Activated T-cell treated with anti-CD3 and anti-CD28 coated beads, Interleukin-2, amount 50 U/mL, for 48 hours (primary cell): ENCODE data around the gene ISG20L2.

Source experiments
- DNase-seq, 2 experiments: peaks; one replicate each; pipeline ENCODE4 v3.0.0-alpha.2; 2020

The ISG20L2 gene

DNA sequence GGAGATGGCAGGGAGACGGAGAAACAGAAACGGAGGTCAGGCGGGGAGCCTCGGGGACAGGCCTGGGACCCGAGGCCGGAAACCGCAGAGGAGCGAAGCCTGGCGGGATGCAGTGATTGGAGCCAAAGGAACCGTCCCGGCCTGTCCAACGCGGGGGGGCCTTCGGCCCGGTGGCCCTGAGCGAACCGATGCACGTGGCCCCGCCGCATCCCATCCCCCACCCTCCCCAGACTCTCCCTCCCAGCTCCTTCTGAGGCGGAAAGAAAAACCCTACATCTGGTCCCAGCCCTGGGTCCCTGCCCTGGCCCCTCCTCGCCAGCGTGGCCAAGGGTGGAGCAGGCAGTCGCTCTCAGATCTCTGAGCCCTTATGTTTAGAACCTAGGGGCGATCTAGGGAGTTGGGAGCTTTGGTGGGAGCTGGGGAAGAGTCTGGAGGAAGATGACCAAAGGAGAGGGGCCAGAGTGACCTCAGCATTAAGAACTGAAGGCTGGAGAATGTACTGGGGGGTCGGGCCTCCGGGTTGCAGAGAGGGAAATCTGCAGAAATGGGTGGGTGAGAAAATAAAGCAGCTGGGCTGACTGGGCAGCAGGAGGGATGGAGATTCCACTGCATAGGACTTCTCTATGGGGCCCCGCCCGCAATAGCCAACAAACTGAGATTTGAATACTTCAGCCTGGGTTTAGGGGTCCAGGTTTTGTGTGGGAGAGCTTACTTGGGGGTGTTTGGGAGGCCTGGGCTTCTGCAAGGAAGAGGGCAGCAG, 21.7 kb downstream of the ISG20L2 start:
- no peak for DNase-seq

DNA sequence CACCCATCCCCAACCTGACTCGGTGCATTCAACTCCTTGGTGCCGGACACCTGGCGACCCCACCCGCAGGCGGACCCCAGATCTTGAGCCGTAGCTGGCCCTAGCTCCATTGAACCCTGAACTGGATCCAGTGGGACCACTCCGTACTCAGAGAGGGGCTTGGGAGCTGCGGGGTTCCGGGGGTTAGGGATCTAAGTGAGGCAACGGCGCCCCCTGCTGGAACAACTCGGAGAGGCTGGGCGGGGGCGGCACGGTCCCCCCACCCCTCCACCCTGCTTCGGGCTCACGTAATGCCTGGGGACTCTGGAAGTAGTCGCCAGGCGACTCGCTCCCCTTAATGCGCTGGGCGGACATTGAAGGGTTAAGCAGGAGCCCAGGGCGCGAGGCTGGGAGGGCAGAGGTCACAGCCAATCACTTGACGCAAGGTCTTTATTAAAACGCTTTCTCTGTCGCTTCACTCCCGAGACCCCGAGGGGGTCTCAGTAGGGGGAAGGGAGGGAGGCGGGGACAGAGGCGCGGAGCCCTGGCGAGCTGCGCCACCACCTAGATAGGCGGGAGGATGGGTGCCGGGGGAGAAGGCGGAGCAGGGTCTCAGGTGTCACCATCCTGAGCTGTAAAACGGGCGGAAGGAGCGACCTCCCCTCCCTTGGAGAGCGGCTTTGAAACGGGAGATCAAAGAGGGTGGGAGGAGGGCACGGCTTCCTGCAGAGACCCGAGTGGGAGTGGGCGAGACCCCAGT, 22.5 kb downstream of the ISG20L2 start:
- peak; percentile 81 to 86 for DNase-seq

DNA sequence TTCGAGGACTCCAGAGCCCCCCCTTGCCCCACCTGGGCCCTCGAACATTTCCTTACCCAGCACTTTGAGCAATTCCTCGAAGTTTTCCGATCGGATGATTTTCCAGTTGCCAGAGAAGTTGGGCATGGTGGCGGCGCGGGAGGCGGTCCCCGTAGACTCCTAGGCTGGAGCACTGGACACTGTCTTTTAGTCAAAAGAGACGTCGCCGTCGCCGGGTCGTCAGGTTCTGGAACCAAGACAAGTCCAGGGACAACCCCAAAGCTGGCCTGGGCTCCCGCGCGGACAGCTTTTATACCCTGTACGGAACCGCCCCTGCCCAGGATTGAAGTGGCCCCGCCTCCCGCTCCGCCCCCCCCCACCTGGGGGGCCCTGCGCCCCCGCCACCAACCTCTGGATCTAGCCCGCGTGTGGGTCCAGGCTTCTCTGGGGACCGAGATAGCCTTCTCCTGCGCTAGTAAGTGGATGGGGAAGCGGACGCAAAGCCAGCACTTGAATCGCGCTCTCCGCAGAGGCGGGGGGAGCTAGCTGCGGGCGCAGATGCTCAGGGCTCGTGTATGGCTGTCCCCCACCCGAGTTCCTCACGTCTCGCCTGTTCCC, 23.1 kb downstream of the ISG20L2 start, which contains the start of gene CRABP2:
Gene CRABP2, minus strand, starts transcription at position 263 of the 597 bp plus-strand sequence. Its CDS starts 137 bp downstream, at position 126.
- DNase-seq: peak; percentile 61 to 62

DNA sequence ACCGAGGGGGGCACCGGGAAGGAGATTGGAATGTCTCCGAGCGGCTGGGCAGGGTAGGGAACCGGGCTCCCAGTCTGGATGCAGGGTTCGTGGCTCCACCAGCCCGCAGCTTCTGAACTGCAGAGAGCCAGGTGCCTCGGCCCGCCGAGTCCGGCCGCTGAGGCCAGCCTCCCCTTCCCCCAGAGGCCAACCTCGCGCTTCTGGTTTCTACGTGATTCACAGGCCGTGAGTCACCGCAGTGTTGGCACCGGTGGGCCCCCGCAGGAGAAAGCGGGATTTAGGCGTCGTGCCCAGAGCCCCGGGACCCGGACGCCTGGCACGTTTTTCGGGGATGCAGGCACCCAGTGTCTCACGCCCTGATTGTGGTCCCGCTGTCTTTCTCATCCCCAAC, 23.6 kb downstream of the ISG20L2 start:
- DNase-seq: peak; percentile 66 to 74

DNA sequence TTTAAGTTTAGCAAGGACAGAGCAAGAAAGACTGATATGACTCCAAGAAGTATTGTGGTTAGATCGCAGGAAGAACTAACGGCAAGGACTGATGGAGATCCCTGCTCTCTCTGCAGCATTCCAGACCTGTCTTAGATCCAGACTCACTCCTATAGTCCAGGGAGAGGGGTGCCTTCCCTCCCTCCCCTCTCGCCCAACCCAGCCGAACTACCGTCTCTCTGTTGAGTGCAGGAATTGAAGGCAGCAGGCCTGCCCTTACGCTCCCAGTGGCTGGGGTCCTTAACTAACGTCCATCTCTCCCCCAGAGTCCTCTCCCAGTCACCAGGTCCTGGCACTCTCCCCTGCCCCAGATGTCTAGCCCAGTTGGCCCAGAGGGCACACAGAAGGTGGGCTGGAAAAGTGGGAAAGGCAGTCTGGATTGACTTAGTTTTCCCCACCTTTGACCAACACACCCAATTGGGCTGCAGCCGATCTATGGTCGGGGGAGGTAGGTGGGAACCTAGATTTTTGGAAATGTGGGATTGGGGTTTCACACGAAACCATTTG, 24.3 kb downstream of the ISG20L2 start:
- no peak for DNase-seq

DNA sequence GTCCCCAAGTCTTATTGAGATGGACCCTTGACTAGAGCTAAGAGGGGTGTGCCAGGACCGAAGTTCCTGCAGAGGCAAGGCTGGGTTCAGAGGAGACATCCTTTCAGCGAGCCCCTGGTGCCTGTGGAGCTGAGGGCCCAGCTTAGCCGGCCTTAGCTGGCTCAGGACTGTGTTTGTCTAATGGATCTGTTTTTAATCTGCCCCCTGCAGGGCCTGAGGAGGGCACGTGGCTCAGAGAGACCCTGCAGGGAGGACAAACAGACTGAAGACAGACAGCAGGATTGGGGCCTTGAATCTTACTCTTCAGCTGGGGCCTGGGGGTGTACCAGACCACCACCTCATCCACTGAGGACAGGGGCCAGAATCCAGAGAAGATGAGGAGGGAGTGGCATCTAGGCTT, 24.8 kb downstream of the ISG20L2 start:
- DNase-seq: no peak

DNA sequence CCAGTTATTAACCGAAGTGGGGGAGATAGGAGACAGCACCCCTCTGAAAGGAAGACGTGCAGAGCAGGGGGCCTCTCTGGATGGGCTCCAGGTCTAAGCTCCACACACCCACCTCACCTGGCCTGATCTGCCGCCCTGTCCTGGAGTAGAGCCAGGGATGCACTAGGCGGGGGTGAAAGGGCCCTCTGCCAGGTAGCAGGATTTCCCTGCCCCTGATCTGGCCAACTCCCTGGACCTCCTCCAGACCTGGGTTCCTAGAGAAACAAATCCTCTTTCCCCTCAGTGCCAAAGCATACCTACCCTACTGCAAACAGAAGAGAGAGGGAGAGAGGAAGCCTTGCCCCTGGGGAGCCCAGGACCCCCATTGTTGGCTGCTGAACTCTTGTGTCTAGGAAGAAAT, 25.2 kb downstream of the ISG20L2 start:
- no peak for DNase-seq

DNA sequence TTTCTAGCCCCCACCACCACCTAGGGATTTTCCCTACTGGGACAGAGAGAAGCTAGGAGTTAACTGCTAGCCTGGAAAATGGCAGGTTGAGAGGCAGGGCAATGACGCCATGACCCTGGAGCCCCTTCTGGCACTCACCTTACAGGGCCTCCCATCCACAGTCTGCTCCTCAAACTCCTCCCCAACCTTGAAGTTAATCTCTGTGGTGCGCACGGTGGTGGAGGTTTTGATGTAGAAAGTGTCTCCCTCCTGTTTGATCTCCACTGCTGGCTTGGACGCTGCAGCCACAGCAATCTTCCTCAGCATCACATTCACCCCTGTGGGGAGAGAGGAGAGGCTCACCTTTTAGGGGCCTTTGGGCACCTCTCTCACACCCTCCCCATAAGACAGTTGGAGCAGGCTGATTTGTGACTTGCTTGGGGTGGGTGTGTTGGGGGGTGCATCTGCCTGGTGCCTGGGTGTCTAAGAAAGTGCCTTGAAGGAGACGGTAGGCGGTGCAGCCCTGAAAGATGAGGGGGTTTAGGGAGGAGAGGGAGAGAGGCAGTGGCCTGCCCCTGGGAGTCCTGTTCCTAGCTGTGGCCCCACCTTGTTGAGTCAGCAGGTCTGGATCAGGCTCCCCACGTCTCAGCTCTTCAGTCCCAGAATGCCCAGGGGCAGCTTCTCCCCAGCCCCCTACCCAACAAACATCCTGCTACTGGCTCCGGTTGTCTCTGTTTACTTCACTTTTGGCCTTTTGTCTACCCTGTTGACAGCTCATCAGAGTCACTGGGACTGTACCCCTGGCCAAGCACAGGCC, 27.6 kb downstream of the ISG20L2 start:
- DNase-seq: no peak

DNA sequence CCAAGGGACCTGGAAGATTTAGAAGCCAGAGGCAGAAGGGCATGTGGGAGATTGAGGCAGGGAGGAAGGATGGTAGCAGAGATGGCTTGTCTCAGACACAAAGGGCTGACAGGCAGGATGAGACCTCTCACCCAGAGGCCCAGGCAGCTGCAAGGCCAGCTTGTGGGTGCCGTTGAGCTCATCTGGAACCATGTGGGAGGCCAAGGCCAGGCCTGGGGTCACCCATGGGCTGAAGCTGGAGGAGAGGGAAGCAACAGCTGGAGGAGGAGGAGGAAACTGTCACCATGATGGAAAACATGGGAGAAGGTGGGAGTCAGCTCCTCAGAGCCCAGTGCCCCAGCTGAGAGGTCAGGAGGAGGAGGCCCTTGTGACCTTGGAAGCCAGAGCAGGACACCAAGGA, 29.6 kb downstream of the ISG20L2 start:
- DNase-seq: no peak

DNA sequence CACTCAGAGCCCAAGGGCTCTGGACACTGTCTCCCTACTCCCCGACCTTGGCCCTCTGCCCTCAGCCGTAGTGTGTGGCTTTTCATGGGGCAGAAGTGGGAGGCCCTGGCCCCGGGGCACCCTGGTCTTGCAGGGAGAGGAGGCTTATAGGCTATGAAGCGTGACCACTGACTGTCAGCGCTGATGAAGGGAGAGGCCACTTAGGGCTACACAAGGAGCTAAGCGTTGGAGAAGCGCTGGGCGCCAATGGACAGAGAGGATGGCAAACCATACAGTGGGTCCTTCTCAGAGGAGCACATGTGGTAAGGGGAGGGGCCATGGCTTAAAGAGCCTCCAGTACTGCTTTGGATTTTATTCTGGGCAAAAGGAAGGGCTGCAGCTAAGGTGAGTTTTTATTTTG, 31.1 kb downstream of the ISG20L2 start:
- no peak for DNase-seq

DNA sequence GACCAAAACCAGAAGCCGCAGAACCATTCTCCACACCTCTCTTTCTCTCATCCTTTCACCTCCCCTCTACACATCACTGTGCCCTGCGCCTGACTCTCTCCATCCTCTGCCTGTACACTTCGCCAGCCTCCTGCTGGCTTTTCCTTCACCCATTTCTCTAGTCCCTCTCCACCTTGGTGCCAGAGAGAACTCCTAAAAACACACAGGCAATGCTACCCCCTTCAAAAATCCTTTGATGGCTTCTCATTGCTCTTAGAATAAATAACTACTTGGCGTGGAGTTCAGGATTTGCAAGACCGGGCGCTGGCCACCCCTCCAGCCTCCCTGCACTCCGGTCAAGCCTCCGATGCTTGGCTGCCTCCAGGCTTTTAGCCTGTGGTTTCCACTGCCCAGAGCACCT, 31.8 kb downstream of the ISG20L2 start:
- DNase-seq: no peak

DNA sequence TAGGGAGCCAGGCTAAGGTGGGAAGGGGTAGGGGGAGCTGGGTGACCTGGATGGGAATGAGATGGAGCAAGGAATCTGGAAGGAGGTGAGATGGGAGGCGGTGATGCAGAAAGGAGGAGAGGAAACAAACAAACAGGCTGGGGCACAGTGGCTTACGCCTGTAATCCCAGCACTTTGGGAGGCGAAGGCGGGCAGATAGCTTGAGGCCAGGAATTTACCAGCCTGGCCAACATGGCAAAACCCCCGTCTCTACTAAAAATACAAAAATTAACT, 33.9 kb downstream of the ISG20L2 start:
- DNase-seq: no peak

DNA sequence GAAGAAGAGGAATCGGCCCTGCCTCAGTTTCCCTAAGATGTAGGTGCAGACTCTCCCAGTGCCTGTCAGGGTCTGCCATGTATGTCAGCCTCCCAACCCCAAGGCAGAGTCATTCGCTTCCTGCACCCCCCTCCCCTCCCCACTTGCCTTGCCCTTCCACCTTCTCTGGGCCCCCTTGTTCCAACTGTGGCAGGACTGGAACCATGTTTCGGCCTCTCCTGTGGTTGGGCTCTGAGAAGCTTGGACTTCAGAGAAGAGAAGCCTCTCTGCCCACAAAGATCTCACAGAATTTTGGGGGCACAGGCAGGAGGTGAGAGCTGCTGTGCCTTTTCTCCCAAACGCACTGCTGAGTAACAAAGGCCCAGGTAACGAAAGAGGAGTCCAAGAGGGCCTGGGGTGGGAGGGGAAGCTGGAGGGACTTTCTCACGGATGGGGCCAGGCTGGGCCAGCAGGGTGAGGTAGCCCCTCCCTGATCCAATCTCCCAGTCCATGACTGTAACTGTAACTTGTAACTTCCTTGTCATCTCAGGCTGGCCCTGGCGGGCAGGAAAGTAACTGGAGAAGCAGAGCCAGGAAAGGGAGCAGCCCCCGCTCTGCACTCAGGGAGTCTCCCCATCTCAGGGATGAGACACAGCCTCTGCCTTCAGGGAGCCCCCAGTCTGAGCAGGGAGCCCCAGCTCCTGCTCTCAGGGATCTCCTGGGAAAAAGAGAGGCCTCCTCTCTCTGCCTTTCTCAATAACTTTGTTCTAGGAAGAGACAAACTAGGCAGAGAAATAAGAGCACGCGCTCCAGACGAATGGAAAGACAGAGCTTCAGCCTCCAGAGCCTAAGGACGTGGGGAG, 34.5 kb downstream of the ISG20L2 start:
- DNase-seq: no peak

DNA sequence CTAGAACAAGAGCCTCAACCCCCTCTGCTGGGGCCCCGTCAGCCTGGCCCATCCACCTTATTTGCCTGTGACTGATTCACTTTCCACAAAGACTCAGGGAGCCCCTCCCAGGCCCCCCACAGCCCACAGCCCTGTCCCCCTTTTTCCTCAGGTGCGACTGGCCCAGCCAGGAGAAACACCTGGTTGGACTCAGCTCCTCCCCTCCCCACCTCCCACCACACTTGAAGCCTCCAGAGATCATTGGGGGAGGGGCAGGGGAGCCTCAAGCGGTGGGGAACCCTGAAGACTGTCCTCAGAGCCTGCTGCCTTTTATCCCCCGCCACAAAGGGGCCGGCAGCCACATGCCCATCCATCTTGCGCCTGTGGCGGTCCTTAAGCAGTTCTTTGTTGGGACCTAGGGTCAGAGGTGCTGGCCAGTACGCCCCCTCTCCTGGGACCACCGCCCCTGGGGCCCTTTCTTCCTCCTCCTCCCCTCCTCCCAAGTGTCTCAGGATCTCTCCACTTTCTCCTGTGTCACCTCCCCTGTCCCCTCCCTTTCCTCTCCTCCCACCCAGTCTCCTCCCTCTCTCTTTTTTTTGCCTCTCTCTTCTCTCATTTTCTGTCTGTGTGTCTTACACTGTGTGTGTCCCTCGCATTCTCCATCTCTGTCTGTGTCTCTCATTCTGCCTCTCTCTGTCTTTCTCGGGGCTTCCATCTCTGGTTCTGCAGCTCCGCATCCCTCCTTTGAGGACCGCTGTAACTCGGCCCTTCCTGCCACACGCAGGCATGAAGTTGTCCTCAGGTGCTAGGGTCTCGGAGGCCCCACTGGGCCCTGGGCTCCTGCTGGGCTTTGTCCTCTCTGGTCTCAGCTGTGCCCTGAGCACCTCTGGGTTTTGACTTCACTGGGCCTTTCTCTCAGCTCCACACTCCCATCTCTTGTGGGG, 35.4 kb downstream of the ISG20L2 start:
- DNase-seq: no peak

DNA sequence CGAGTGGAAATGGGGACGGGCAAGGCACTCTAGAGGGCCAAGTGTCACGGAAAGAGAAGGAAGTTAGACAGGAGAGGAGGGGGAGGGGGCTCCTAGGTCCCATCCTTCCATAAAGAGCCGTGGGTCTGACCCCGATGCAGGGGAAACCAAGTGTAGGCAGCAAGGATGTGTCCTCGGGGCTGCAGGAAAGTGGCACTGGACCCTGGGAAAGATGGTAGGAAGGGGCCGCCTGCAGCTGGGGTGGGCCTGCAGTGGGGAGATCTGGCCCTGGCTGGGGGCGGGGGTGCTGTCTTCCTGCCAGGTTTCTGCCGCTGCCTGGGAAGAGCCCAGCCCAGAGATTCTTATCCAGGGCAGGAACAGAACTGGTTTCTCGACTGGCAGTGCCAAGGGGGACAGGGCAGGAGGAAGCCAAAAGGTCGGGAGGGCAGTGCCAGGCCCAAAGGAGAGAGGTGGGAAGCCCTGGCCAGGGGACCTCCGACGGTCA, 36.1 kb downstream of the ISG20L2 start:
- no peak for DNase-seq

DNA sequence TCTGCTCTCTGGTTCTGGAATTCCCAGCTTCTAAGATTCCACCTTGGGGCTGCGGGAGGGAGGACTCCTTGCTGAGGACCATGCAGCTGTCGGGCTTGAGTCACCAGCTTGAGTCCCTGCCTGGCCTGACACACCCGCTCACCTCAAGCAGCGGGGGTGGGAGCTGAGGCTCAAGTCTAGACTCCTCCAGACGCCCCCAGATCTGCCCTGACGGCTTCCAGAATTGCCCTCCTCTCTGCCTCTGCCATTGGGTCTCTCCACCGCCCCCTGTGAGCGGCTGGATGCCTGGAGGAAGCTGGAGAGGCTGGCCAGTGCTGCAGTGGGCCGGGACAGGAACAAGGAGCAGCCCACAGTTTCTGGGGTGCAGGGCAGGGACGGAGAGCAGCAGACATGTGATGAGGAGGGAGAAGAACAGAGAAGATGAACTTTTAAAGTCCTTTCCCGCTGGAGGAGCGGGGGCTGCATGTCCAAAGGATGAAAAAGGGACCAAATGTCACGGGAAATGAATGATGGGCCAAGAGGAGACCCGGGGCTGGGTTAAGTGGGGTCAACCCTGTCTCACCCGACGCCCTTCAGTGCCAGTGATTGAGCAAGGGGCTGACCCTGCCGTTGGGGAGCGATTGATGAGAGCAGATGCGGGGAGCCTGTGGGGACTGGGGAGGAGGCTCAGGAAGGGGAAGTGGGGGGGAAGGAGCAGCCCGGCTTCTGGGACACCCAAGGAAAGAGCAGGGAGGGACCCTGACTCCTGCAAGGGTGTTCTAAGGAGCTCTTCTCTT, 36.7 kb downstream of the ISG20L2 start:
- no peak for DNase-seq

DNA sequence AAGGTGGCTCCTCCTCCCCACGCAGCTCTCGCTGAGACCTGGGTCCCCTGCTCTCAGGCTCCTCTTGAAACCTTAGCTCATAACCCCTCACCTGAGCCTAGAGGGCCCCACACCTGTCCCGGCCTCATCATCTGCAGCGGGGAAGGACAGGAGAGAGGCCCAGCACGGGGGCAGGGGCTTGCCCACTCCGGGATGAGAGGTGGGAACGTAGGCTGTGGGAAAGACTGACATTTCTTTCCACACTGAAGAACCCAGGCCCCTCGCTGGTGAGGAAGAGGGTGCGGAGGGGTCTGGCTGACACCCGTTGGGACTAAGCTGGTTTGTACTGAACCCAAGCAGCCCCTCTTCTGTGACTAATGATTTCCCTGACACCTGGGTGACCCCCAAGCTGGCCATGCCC, 37.4 kb downstream of the ISG20L2 start:
- DNase-seq: no peak

DNA sequence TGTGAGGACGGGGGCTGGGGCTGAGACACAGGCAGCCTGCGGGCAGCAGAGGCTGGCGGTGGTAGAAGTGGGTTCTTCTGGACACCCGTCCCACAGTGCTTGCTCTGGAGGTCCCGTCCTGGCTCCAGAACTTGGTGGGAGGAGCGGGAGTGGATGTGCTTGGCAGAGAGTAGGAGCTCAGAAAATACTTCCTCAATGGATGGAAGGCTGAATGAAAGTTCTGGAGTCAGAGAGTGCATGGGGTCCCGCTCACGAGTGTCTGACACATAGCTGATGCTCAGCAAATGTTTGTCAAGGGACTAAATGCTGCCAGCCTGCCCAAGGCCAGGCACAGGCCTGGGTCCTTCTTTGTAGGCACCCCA, 37.9 kb downstream of the ISG20L2 start:
- DNase-seq: no peak

DNA sequence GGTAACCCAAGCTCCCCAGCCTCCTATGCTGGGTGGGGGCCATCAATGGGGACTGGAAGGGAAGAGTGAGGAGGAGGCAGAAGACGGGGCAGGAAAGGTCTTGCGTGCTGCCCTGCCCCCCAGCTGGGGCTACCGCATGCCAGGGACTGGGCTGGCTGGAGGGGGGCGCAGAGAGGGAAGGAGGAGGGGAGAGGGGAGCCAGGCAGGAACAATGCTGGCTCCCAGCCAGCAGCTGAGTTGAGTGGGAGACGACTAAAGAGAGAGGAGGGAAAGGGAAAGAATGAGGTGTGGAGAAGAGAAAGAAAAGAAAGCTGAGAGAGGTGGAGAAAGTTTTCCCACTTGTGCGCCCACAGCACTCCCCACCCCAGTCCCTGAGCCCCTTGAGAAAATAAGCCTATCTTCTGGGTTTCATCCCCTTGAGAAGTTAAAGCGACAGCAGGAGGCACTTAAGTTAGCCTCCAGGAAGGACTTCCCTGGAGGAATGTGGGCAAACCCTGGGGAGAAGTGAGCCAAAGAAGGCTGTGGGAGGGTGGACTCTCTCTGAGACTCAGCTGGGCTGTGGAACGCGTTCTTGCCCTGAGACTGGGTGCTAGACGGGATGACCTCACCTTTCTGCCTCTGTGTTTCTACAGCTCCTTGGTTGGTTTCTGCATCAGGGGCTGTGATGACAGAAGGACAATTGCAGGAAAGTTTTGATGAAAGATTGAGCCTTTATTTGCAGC, 38.5 kb downstream of the ISG20L2 start:
- DNase-seq: no peak
